IPS-NIHi11 (cell line): ENCODE data around the gene PRR15.
A peak's percentile ranks its signal among the peaks of the same experiment; 100 is the strongest.

Experiments
- DNase-seq: peaks from one replicate; pipeline ENCODE4 v3.0.0; 2012; ENCODE audit warnings: mixed read lengths, low spot score

The PRR15 gene

DNA sequence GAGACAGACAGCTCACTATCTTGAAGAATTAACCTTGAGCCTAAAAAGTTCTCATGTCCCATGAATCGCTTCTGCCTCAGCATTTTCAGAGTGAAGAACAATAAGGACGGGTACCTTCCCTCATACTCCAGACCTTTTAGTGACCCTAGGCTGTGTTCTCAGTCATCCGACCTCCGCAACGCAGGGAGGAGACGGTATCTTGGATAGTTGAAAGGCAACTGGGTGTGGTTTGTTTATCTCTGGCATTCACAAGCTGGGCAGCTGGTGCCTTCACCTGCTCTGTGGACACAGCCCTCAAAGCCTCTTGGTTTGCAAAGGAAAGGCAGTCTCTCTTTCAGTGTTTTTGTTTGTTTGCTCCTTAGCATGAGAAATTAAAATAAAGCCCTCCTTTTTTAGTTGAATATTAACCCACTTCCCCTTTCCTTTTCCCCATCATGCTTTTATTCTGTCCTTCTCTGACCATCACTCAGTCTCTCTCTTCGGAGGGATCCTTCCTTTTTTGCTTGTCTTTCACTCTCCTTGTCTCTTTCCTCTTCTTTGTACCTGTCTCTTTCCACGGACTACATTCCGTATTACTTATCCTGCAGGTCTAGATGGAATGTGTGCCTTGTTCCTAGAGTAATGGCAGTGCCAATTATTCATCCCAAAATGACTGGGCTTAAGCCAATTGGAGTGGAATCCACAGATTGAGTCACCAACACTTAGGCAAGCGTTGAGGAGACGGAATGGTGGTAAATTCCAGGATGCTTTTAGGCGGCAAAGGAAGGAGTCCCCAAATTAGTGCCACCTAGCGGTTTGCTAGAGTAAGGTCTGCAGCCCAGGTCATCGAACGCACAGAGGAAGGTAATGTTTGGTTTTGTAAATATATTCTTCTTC, 45.8 kb downstream of the PRR15 start:
- peak; percentile 70 for DNase-seq

DNA sequence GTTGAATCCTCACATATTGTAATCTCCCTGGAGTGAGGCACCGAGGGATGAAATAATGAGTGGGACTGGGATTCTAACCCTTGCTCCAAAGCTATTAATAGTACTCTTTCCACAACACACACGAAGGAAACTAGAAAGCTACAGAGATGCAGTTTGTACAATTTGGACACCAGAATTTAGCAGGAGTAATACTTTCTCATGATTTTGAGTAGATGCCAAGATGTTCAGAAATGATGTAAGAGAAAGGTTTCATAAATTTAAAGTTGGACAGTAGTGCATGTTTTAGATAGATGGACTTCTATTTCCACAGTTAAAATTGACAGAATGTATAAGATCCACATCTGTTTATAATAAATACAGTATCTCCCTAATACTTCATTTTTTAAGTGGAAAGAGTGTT, 46.5 kb downstream of the PRR15 start:
- DNase-seq, result no peak

DNA sequence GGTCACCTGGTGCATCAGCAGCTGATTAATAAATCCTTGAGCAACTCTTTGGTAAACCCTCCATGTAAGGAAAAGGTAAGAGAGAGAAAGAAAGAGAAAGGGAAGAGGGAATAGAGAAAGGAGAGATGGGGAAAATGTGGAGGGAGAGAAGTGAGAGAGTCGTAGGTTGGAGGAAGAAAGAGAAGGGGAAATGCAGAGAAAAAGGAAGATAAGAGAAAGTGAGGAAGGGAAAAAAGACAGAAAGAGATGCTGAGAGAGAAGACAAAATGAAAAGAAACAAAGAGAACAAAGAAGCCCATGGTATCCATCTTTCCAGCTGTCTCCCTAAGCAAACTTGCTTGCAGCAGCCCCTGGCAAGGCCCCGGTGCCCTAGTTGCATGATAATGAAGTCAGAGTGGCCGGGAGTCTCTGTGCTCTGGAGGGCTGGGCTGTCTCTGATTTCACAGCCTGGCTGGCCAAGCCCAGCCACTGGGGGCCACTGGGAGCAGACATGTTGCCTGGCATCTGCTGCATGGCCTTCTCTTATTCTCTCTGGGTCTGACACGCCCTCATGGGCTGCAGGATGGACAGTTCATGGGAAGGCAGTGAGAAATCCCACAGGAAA, 48.4 kb downstream of the PRR15 start:
- peak; percentile 43 for DNase-seq

DNA sequence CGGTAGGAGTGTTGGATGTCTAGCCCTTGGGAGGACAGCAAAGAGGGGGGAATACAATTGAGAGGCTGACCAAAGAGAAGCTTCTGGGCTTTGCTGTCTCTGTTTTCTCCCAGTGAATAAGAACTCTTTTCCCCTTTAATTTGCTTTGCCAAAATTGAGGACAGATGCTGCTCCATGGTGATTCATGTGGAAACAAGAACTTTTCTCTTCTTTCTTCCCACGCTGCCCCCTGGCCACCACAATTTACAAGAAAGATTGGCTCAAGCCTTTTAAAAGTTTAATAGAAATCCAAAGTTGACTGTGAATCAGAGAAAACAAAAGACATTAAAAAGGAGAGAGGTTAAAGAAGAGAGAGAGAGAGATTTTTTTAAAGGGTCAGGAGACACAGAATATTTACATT, 49.0 kb downstream of the PRR15 start:
- DNase-seq, result no peak

DNA sequence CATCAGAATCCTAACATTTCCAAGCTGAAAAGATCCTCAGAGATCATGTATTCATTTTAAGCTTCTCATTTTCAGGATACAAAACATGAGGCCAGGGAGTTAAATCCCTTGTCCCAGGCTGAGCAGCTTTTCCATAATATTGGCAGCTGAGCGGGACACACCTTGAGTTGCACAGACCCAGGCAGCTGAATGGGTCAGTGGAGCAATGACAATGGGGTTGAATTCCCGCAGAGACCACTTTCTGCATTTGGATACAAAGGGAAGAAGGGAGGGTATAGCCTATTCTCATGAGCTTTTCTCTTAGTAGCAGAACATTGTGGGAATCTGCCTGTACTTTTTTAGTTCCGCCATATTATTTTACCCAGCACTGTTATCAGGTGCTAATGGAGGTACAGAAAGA, 49.5 kb downstream of the PRR15 start:
- peak; percentile 45 for DNase-seq

DNA sequence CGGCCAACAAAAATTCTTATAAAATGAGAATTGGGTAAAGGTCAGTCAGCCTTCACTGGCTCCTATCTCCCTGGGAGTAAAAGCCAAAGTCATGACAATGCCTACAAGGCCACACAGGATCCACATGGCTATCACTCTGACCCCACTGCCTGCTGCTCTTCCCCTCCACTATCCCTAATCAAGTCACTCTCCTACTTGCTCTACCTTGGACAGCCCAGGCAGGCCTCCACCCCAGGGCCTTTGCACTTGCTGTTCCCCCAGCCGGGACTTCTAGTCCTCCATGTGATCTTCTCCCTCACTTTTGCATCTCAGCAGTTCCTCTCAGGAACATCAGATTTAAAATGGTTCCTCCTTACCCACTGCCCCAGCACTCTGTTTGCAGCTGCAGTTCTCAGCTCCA, 50.6 kb downstream of the PRR15 start:
- DNase-seq, result no peak
